Activated CD8-positive, alpha-beta T cell treated with anti-CD3 and anti-CD28 coated beads for 36 hours (primary cell): ENCODE measurements around the gene PTGR3. TPM values are rescaled to one million over a fixed set of nuclear protein-coding genes. Genes with fewer than 3 reads are reported as not detected.

ENCODE experiments used
- ATAC-seq: fragments of 200-7000 bp; cut with Tn5 transposase; one replicate; pipeline ENCODE4 v1.10.0; 2021; ENCODE audit warnings: mild to moderate bottlenecking, moderate library complexity
- CTCF ChIA-PET: fragments of 350-600 bp; sonication (Branson Sonifier 250); formaldehyde crosslinking; loops from one replicate; lab custom pipeline; 2021; ENCODE audit warnings: antibody characterized with exemption; lab: Charles Lee
- POLR2A ChIA-PET: fragments of 350-600 bp; sonication (Branson Sonifier 250); formaldehyde crosslinking; loops from one replicate; lab custom pipeline; 2021; ENCODE audit warnings: antibody characterized with exemption; lab: Charles Lee
- DNase-seq: peaks from one replicate; pipeline ENCODE4 v3.0.0-alpha.2; 2020
- H3K27ac Mint-ChIP-seq: one replicate; pipeline ENCODE4 v1.8.0; 2021; ENCODE audit warnings: mild to moderate bottlenecking, mixed read lengths
- H3K27me3 Mint-ChIP-seq: one replicate; pipeline ENCODE4 v1.8.0; 2021; ENCODE audit warnings: mixed read lengths
- H3K36me3 Mint-ChIP-seq: one replicate; pipeline ENCODE4 v1.8.0; 2021; ENCODE audit warnings: low read depth, mixed read lengths
- H3K4me1 Mint-ChIP-seq: one replicate; pipeline ENCODE4 v1.8.0; 2021; ENCODE audit warnings: low read depth, mixed read lengths
- H3K4me3 Mint-ChIP-seq: one replicate; pipeline ENCODE4 v1.8.0; 2021; ENCODE audit warnings: mild to moderate bottlenecking, moderate library complexity, mixed read lengths
- H3K9me3 Mint-ChIP-seq: one replicate; pipeline ENCODE4 v1.8.0; 2021; ENCODE audit warnings: mixed read lengths
- intact Hi-C: fragments of 100-400 bp; cut with micrococcal nuclease; formaldehyde crosslinking; loops from one replicate; pipeline ENCODE4 v1.10.0; 2022
- total RNA-seq, 2 experiments: library from RNA; stranded (reverse); gene quantifications; one replicate each; pipeline ENCODE4 v1.2.3, GENCODE V29; 2021
- TF ChIP-seq, protein P1 (sequence below): fragments of 200-600 bp; IDR thresholded peaks from one replicate; pipeline ENCODE4 v1.8.0; 2022; ENCODE audit warnings: antibody characterized with exemption, mild to moderate bottlenecking

Gene PTGR3
- total RNA-seq, 2 experiments from 2014 or later = 20.0 to 21.1 TPM

DNA sequence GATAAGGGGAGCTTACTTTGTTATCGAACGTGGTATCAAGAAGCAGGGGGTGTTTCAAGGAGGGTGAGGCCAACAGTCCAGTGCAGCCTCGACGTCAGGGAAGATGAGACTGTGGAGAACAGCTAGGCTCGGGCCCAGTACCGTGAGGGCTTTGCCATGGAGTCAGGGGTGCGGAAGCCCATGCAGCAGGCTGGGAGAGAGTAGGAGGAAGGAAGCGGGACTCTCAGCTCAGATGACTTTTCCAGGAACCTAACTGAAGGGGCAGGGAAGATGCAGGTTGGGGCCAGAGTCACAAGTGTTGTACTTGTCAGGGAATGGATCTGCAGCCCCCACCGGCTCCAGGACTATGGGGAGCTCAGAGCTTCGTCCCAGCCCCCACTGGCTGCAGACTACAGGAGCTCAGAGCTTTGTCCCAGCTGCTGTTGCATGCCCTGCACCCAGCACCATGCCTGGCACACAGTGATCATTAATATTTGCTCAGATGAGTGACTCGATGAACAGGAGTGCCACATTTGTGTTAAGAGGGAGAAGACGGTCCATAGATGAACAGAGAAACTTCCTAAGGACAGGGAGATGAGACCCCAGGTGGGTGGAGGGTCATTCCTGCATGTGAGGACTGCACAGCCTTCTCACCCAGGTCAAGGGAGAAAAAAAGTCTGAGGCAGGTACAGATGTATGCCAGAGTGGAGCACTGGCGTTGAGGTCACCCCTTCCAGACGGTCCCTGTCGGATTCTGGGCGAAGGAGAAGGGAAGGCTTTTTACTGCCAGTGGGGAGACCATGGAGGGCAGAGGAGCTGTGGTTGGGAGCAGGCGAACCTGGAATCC is 36.4 kb downstream of the PTGR3 start:
- CTCF ChIA-PET = no interaction called here
- Mint-ChIP-seq H3K4me1 (peaks cover 6% of the 10 kb centered on the region), H3K27ac (no peak overlapping the region), H3K4me3 (no peak overlapping the region), H3K9me3 (no peaks in the 10 kb centered on the region), H3K36me3 (no peaks in the 10 kb centered on the region), H3K27me3 (no peaks in the 10 kb centered on the region)
- no peak for DNase-seq
- TF ChIP-seq, protein P1, sequence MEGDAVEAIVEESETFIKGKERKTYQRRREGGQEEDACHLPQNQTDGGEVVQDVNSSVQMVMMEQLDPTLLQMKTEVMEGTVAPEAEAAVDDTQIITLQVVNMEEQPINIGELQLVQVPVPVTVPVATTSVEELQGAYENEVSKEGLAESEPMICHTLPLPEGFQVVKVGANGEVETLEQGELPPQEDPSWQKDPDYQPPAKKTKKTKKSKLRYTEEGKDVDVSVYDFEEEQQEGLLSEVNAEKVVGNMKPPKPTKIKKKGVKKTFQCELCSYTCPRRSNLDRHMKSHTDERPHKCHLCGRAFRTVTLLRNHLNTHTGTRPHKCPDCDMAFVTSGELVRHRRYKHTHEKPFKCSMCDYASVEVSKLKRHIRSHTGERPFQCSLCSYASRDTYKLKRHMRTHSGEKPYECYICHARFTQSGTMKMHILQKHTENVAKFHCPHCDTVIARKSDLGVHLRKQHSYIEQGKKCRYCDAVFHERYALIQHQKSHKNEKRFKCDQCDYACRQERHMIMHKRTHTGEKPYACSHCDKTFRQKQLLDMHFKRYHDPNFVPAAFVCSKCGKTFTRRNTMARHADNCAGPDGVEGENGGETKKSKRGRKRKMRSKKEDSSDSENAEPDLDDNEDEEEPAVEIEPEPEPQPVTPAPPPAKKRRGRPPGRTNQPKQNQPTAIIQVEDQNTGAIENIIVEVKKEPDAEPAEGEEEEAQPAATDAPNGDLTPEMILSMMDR = no peak
- intact Hi-C loops = no loop called here
- no peak for ATAC-seq
- POLR2A ChIA-PET = no interaction called here

DNA sequence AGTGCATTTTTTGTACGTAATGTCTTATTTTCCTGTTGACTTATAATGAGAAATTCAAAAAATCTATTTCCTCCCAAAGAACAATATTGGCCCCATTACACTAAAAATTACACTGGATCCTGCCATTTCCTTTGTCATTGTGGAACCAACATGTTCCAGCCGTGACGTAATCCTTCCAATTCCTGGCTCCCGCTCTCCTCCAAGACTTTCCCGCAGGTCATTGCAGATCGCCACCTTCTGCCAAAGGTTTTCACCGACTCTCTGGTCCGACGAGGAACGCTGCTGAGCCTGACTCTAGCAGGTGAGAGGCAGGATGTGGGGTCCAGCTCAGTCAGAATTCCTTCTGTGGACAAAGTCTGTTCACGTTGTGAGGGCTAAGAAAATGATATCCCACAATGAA is 38.0 kb downstream of the PTGR3 start:
- intact Hi-C loops = no loop called here
- Mint-ChIP-seq H3K4me1 (peaks cover 6% of the 10 kb centered on the region), H3K27ac (no peak overlapping the region), H3K27me3 (no peaks in the 10 kb centered on the region), H3K36me3 (no peaks in the 10 kb centered on the region), H3K4me3 (no peak overlapping the region), H3K9me3 (no peaks in the 10 kb centered on the region)
- ATAC-seq (no peak), DNase-seq (no peak)
- TF ChIP-seq, protein P1 = no peak
- CTCF ChIA-PET = no interaction called here
- POLR2A ChIA-PET = no interaction called here

DNA sequence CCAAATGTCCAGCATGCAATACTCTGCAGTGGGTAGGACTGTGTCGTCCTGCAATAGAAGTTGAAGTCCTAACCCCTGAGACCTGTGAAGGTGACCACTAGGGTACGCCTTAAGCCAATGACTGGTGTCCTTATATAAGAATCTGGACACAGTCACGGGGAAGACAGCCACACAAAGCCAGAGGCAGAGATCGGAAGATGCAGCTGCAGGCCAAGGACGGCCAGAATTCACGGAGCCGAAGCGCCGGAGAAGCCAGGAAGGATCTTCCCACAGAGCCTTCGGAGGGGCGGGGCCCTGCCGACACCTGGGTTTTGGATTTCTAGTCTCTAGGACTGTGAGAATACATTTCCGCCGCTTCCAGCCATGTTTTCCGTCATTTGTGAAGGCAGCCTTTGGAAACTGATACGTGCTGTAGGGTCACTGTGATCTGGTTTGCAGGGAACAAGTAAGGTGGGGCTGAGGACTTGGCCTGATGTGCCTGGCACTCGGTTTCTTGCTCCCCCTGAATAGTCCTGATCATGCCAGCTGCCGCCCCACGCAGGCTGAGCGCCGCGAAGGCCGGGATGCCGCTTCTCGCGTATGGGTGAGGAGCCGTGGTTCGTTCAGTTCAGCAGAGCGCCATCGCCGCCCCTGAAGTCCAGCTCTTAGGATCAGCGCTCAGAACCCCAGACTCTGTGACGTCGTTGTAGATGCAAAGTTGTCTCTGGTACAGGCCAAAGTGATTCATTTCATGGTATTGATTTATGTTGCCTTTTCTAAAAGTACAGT is 38.7 kb downstream of the PTGR3 start:
- Mint-ChIP-seq H3K36me3 (no peaks in the 10 kb centered on the region), H3K9me3 (no peaks in the 10 kb centered on the region), H3K4me1 (peaks cover 6% of the 10 kb centered on the region), H3K4me3 (no peak overlapping the region), H3K27me3 (no peaks in the 10 kb centered on the region), H3K27ac (no peak overlapping the region)
- DNase-seq = no peak
- ChIA-PET POLR2A (no interaction called here), CTCF (no interaction called here)
- no peak for ATAC-seq
- TF ChIP-seq, protein P1 = no peak
- intact Hi-C loops = no loop called here

DNA sequence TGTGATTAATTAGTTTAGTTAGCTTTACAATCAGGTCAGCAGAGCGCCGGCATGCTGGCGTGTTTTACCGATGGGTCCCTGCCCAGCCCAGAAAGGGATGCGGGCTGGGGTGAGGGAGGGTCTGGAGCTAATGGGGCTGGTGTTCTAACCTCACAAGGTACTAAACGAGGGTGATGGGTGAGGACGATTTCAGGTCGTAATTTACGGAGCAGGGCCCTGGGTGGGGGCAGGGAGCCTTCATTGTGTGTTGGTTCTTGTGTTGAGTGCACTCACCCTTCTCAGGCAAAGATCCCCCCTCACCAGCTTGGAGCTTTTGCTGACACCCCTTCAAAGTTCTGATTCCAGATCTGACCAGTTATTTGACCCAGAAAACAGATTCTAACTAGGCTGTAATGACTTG is 39.5 kb downstream of the PTGR3 start:
- intact Hi-C loops = no loop called here
- peaks cover 6% of the 10 kb centered on the region for H3K4me1 Mint-ChIP-seq
- CTCF ChIA-PET = no interaction called here
- H3K27ac Mint-ChIP-seq = no peak overlapping the region
- TF ChIP-seq, protein P1 = no peak
- no peaks in the 10 kb centered on the region for H3K36me3 Mint-ChIP-seq
- no peaks in the 10 kb centered on the region for H3K9me3 Mint-ChIP-seq
- H3K4me3 Mint-ChIP-seq = no peak overlapping the region
- POLR2A ChIA-PET = no interaction called here
- DNase-seq = no peak
- no peaks in the 10 kb centered on the region for H3K27me3 Mint-ChIP-seq
- no peak for ATAC-seq

DNA sequence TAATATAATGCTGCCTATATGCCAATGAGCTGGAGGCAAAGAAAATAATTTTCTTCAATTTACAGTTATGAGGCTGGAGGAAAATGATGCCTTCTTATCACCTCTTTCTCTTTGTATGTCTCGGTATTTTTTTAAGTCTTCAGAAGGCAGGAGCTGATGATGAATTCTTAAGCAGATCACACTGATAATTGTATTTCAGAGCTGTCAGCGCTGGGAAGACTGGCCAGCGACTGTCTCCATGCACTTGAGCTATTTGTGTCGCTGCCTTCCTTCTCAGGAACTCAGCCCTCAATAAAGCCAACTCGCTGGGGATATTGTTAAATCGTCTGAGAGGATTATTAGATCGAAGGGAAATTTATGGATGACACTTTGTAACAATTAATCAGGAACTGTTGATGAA is 40.3 kb downstream of the PTGR3 start:
- CTCF ChIA-PET = no interaction called here
- no peak for DNase-seq
- H3K36me3 Mint-ChIP-seq = no peaks in the 10 kb centered on the region
- no peak for ATAC-seq
- POLR2A ChIA-PET = no interaction called here
- TF ChIP-seq, protein P1 = no peak
- no peak overlapping the region for H3K4me3 Mint-ChIP-seq
- no peaks in the 10 kb centered on the region for H3K9me3 Mint-ChIP-seq
- intact Hi-C loops = no loop called here
- no peaks in the 10 kb centered on the region for H3K27me3 Mint-ChIP-seq
- no peak overlapping the region for H3K27ac Mint-ChIP-seq
- H3K4me1 Mint-ChIP-seq = no peaks in the 10 kb centered on the region
